Measurements from ENCODE around the gene MRC1.

Gene MRC1

DNA sequence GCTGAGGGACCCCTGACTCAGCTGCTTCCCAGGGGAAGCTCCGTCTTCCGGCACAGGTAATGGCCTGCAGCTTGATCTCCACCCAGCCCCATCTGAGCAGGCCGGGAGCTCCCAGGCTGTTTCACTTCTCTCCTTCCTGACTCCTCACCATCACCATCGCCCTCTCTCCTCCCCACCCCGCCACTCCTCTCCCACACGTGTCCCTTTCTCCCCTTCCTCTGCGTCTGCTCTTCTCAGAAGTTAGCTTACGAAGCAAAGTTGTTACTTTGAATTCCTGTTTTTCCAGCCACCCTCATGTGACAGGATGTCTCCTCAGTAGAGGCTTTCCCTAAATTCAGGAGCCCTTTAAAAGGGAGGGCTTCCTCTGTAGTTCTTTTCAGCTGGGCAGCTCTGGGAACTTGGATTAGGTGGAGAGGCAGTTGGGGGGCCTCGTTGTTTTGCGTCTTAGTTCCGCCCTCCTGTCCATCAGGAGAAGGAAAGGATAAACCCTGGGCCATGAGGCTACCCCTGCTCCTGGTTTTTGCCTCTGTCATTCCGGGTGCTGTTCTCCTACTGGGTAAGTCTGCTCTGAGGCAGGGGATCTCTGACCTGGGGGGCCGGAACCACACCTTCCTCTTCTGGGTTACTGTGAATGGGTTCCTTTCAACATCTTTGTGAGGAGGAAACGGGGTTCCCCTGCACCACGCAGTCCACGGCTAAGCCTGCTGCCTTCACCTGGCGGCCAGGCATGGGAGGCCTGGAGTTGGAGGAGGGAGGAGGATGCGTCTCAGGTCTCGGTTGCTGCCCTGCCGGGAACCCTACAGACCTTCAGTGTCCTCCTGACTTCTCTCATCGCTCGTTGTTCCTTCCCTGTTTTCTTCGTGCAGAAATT lies at the start of gene MRC1:
MRC1 (plus strand) TSS at position 378 of the 871 bp plus-strand sequence; CDS start at position 496, 118 bp downstream.
- DNase-seq (ENCODE audit: low read depth): no peak

DNA sequence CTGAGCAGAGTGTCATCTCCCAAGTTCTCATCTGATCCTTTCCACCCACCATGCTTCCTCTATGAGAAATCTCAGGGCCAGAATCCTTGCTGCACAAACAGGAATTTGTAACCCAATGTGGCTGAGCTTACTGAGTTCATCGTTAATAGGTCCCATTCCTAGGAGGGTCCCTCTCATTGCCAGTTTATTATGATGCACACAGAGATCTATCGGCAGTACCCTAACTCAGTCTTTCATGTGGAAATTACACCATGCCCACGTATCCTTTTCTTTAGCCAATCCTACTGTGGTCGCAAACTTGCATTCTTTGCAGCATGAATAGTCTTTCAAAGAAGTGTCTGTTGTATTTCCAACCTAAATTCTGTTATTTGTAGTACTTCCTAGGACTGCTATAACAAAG lies 45.0 kb upstream of the MRC1 start:
- no peak for DNase-seq (ENCODE audit: low read depth)

GRCh38 chr10:17765602-17766001 lies 43.5 kb upstream of the MRC1 start:
- DNase-seq (ENCODE audit: low read depth): no peak

DNA sequence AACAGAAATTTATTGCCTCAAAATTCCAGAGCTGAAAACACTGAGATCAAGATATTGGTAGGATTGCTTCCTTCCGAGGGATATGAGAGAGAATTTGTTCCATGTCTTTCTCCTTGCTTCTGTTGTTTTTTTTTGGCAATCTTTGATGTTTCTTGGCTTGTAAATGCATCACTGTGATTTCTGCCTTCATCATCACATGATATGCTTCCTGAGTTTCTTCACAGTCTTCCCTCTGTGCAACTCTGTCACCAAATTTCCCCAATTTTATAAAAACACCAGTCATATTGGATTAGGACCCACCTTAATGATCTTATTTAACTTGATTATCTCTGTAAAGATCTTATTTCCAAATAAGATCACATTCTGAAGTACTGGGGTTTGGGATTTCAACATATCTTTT lies 42.4 kb upstream of the MRC1 start:
- no peak for DNase-seq (ENCODE audit: low read depth)

GRCh38 chr10:17768496-17768895 lies 40.7 kb upstream of the MRC1 start:
- DNase-seq (ENCODE audit: low read depth): no peak

DNA sequence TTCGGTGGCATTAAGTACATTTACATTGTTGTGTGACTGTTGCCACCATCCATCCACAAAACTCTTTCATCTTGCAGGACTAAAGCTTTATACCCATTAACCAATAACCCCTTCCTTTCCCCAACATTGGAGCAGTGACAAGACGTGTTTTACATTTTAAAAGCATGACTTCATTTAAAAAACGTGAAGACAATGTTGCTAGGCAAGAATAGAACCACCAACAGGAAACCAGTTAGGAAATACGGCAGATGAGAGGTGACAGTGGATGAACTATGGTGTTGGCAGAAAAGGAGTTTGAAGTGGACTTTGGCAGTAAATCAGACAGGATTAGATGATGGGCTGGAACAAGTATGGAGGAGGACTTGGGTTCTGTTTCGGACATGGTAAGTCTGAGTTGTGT lies 40.2 kb upstream of the MRC1 start:
- peak; percentile 78 for DNase-seq (ENCODE audit: low read depth)

DNA sequence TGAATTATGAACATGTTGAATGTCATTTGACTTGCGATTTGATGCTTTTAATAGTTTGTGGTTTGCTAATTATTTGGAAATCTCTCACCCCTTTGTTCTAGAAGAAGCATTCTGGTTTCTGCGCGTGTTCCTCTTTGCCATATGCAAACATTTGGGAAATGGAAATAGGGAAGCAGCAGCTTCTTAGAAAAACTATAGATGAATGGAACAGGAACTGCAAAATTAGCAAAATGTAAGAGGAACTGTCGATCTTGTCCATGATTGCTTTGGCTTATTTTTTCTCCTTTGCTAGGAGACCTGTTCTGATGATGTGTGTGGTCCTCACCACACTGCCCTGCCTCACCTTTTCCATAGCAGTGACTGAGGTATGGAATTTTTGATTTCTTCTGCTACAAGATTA lies 38.1 kb upstream of the MRC1 start:
- no peak for DNase-seq (ENCODE audit: low read depth)

GRCh38 chr10:17779784-17780183 lies 29.4 kb upstream of the MRC1 start:
- peak; percentile 44 for DNase-seq (ENCODE audit: low read depth)

GRCh38 chr10:17780727-17781126 lies 28.4 kb upstream of the MRC1 start:
- no peak for DNase-seq (ENCODE audit: low read depth)

GRCh38 chr10:17781856-17782255 lies 27.3 kb upstream of the MRC1 start:
- no peak for DNase-seq (ENCODE audit: low read depth)

- peak; percentile 86 for DNase-seq (ENCODE audit: low read depth)
These were observed 26.1 kb upstream of the MRC1 start for GRCh38 chr10:17782921-17783665.

DNA sequence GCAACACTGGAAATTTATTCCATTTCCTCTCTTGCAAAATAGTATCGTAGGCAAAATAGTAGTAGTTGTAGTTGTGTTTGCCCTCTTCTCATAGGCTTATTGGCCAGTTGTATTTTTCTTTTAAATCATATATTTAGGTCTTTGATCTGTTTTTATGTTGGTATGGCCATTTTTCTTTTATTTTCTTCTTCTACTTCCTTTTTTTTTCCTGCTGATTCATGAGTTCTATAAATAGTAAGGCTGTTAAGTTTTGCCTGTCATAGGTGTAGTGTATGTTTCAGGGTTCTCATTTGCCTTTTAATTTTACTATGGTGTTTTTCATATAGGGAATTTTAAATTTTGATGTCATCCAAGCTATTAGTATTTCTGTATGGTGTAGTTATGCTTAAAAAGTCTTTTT lies 25.4 kb upstream of the MRC1 start:
- DNase-seq (ENCODE audit: low read depth): no peak

DNA sequence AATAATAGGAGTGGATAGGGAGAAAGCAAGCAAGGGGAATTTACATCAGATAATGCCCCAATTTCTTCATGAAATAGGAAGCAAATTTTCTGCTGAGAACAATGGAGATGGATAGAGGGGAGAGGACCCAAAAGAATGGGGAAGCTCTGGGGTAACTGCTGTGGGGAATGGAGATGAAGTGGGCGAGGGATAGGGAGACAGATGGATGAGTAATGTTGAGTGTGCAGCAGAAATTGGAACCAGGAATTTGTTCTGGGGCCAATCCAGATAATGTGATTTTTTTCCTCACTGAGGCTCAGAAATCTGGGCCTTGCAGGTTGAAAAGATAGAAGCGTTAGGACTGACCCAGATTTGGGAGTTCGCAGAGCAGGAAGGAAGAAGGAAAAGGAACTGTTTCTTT lies 24.5 kb upstream of the MRC1 start:
- DNase-seq (ENCODE audit: low read depth): peak; percentile 78

DNA sequence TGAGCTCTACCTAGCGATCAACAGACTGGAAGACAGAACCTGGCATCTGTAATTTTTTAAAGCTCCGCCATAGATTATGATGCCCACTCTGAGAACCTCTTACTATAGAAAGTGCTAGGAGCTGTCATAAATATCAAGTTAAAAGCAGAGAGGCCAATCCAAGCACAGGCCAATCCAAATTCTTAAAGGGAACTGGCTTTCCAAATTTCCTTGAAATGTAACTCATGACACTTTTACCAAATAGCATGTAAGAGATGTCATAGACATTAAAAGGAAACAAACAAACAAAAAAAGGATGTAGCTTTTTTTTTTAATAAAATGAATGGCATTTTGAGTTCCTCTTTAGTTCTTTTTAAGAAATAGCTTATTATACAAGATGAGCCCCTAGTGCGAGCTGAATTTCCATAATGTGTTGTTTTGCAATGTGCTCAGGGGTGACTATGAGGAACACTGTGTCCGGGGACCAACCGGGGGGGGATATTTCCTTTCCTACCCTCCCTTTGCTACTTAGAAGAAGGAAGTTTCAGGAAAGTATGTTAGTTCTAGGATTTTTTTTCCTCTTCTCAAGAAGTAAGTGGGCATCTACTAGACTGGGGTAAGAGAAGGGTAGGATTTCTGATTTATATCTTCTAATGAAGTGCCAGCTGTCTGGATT lies 23.7 kb upstream of the MRC1 start:
- DNase-seq (ENCODE audit: low read depth): no peak

GRCh38 chr10:17787087-17787961 lies 21.8 kb upstream of the MRC1 start:
- DNase-seq (ENCODE audit: low read depth): peak; percentile 96

- DNase-seq (ENCODE audit: low read depth): peak; percentile 24
These were observed 20.5 kb upstream of the MRC1 start for GRCh38 chr10:17788646-17789045.

- no peak for DNase-seq (ENCODE audit: low read depth)
These were observed 19.8 kb upstream of the MRC1 start for GRCh38 chr10:17789396-17789795.

DNA sequence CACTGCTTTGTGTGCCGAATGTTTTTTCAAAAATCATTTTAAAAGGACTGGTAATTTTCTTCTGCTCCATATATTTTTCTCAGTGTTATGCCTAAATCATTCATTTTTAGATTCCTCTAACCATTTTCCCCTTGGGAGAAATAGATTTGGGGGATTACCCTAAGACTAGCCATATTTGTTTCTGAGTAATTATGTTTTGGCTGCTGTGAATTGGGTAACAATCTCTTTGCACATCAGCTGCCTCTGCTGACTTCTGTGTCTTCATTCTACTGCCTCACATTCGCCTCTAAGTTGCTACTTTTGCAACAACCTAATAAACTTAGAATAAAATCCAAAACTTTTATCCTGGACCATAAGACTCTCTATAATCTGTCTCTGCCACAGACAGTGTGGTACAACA lies 18.5 kb upstream of the MRC1 start:
- no peak for DNase-seq (ENCODE audit: low read depth)

GRCh38 chr10:17792991-17793390 lies 16.2 kb upstream of the MRC1 start:
- DNase-seq (ENCODE audit: low read depth): peak; percentile 39

GRCh38 chr10:17793823-17794644 lies 15.1 kb upstream of the MRC1 start:
- no peak for DNase-seq (ENCODE audit: low read depth)

- DNase-seq (ENCODE audit: low read depth): no peak
These were observed 14.1 kb upstream of the MRC1 start for GRCh38 chr10:17795083-17795482.

Data from EH (cell line).